PC-3 (cell line): ENCODE results near the gene PEX14. TPM values are rescaled to one million over a fixed set of nuclear protein-coding genes. Genes with fewer than 3 reads are reported as not detected.

ENCODE experiments used
- ATAC-seq: fragments of 200-7000 bp; cut with Tn5 transposase; 2 replicates; pipeline ENCODE4 v1.9.1; 2020; ENCODE audit warnings: mild to moderate bottlenecking, moderate library complexity
- BruUV-seq: library from RNA; stranded (reverse); fragments of 400-500 nt; replicated peaks from 2 replicates; lab custom pipeline; 2021; lab: Mats Ljungman, UMichigan
- CTCF ChIA-PET: fragments of 300-600 bp; sonication (Branson Sonifier 250); formaldehyde crosslinking; loops from one replicate; lab custom pipeline; 2022; ENCODE audit warnings: antibody characterized with exemption; lab: Charles Lee
- POLR2A ChIA-PET: fragments of 300-600 bp; sonication (Branson Sonifier 250); formaldehyde crosslinking; loops from one replicate; lab custom pipeline; 2022; ENCODE audit warnings: antibody characterized with exemption; ENCODE audit not compliant: unreplicated experiment; lab: Charles Lee
- DNase-seq: peaks from one replicate; pipeline ENCODE4 v3.0.0-alpha.2; 2015
- H2AFZ ChIP-seq: fragments of 300-600 bp; sonication (generic); 2 replicates; pipeline ENCODE4 v1.6.0; 2016; ENCODE audit warnings: antibody characterized with exemption, low read length
- H3F3A ChIP-seq: fragments of 300-600 bp; sonication (generic); one replicate; pipeline ENCODE4 v1.6.0; 2017; ENCODE audit warnings: antibody characterized with exemption, low read length, control low read depth, mild to moderate bottlenecking; ENCODE audit not compliant: unreplicated experiment
- H3K27ac ChIP-seq: fragments of 300-600 bp; sonication (generic); 2 replicates; pipeline ENCODE4 v1.5.1; 2016; ENCODE audit warnings: mild to moderate bottlenecking, low read length
- H3K27me3 ChIP-seq: fragments of 300-600 bp; sonication (generic); 2 replicates; pipeline ENCODE4 v1.6.1; 2016; ENCODE audit warnings: low read length, mixed read lengths
- H3K36me3 ChIP-seq: fragments of 300-600 bp; sonication (generic); 2 replicates; pipeline ENCODE4 v1.6.1; 2016; ENCODE audit warnings: low read depth, mixed run types, low read length, mixed read lengths
- H3K4me1 ChIP-seq: fragments of 300-600 bp; sonication (generic); 2 replicates; pipeline ENCODE4 v1.5.1; 2016; ENCODE audit warnings: low read length; ENCODE audit not compliant: insufficient read depth
- H3K4me2 ChIP-seq: fragments of 300-600 bp; sonication (generic); 2 replicates; pipeline ENCODE4 v1.6.0; 2016; ENCODE audit warnings: low read length
- H3K4me3 ChIP-seq: fragments of 300-600 bp; sonication (generic); 2 replicates; pipeline ENCODE4 v1.5.1; 2016; ENCODE audit warnings: mild to moderate bottlenecking, low read length, mixed read lengths
- H3K79me2 ChIP-seq: fragments of 300-600 bp; sonication (generic); 2 replicates; pipeline ENCODE4 v1.6.1; 2017; ENCODE audit warnings: low read length, mixed read lengths
- H3K9ac ChIP-seq: fragments of 300-600 bp; sonication (generic); 2 replicates; pipeline ENCODE4 v1.6.0; 2016; ENCODE audit warnings: mild to moderate bottlenecking, low read length
- H3K9me2 ChIP-seq: fragments of 300-600 bp; sonication (generic); replicated peaks from 2 replicates; pipeline ENCODE4 v1.6.1; 2016; ENCODE audit warnings: mixed run types, low read length, mixed read lengths
- H3K9me3 ChIP-seq: fragments of 300-600 bp; sonication (generic); 2 replicates; pipeline ENCODE4 v1.6.1; 2016; ENCODE audit warnings: low read length, mixed read lengths
- H4K20me1 ChIP-seq: fragments of 300-600 bp; sonication (generic); 2 replicates; pipeline ENCODE4 v1.6.1; 2016; ENCODE audit warnings: low read length, mixed read lengths
- EZH2 ChIP-seq: fragments of 300-600 bp; sonication (generic); IDR thresholded peaks from one replicate; pipeline ENCODE4 v1.6.1; 2017; ENCODE audit warnings: antibody characterized with exemption, mild to moderate bottlenecking, low read length; ENCODE audit not compliant: unreplicated experiment
- EZH2phosphoT487 ChIP-seq: fragments of 300-600 bp; sonication (generic); IDR thresholded peaks from 2 replicates; pipeline ENCODE4 v1.6.1; 2018; ENCODE audit warnings: mild to moderate bottlenecking, antibody characterized with exemption, low read length, borderline replicate concordance
- intact Hi-C: fragments of 100-400 bp; cut with micrococcal nuclease; formaldehyde crosslinking; loops from 2 replicates; pipeline ENCODE4 v1.9.0; 2023
- total RNA-seq: library from RNA; depleted of rRNA; stranded (reverse); fragments of >200 nt; gene quantifications from 2 replicates; pipeline ENCODE4 v1.2.3, GENCODE V29; 2014
- TF ChIP-seq, protein P1 (sequence below): fragments of 300-600 bp; sonication (generic); conservative IDR thresholded peaks from 2 replicates; pipeline ENCODE4 v1.5.1; 2017; ENCODE audit warnings: antibody characterized with exemption, low read depth, mild to moderate bottlenecking, low read length

The PEX14 gene
- total RNA-seq, 1 experiment from 2014 or later = 24.9 TPM

DNA sequence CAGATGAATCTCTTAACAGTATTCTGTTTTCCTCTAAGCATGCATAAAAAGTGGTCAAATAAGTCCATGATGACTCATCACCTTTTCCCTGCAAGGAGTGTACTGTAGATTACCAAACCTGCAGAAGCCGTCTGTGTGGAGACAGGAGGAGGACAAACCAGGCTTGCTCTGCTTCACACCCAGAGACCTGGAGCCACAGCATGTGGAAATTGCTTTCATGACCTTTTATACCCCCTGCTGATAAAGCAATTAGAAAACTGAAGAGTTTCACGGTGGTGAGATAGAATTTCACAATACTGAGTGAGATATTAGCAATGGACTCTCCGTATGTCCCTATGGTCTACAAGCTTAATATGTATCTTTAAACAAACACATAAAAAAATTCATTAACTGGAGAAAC, 15.6 kb upstream of the PEX14 start:
- intact Hi-C loops = no loop called here
- peaks cover 12% of the 10 kb centered on the region for H3K4me1 ChIP-seq
- no peaks in the 10 kb centered on the region for H3K9me3 ChIP-seq
- peak overlapping the region; percentile 54 for H3K27ac ChIP-seq
- DNase-seq = peak; percentile 84
- peak; percentile 98 for ATAC-seq
- no peak overlapping the region for H3K4me3 ChIP-seq
- BruUV-seq = TSS peak; percentile 14
- H3K79me2 ChIP-seq = no peaks in the 10 kb centered on the region
- ChIA-PET POLR2A (no interaction called here), CTCF (no interaction called here)
- H3K27me3 ChIP-seq = no peaks in the 10 kb centered on the region
- H4K20me1 ChIP-seq = no peaks in the 10 kb centered on the region
- no peak overlapping the region for H3K9ac ChIP-seq
- no peaks in the 10 kb centered on the region for H3F3A ChIP-seq
- H2AFZ ChIP-seq = no peak overlapping the region
- peaks cover 13% of the 10 kb centered on the region; the same call in 1 of the 2 replicates for H3K36me3 ChIP-seq
- peak overlapping the region; percentile 54 for H3K4me2 ChIP-seq
- TF ChIP-seq, protein P1, sequence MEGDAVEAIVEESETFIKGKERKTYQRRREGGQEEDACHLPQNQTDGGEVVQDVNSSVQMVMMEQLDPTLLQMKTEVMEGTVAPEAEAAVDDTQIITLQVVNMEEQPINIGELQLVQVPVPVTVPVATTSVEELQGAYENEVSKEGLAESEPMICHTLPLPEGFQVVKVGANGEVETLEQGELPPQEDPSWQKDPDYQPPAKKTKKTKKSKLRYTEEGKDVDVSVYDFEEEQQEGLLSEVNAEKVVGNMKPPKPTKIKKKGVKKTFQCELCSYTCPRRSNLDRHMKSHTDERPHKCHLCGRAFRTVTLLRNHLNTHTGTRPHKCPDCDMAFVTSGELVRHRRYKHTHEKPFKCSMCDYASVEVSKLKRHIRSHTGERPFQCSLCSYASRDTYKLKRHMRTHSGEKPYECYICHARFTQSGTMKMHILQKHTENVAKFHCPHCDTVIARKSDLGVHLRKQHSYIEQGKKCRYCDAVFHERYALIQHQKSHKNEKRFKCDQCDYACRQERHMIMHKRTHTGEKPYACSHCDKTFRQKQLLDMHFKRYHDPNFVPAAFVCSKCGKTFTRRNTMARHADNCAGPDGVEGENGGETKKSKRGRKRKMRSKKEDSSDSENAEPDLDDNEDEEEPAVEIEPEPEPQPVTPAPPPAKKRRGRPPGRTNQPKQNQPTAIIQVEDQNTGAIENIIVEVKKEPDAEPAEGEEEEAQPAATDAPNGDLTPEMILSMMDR = no peak
- TF ChIP-seq EZH2 (no peak), EZH2phosphoT487 (no peak)
- H3K9me2 ChIP-seq = no peaks in the 10 kb centered on the region

DNA sequence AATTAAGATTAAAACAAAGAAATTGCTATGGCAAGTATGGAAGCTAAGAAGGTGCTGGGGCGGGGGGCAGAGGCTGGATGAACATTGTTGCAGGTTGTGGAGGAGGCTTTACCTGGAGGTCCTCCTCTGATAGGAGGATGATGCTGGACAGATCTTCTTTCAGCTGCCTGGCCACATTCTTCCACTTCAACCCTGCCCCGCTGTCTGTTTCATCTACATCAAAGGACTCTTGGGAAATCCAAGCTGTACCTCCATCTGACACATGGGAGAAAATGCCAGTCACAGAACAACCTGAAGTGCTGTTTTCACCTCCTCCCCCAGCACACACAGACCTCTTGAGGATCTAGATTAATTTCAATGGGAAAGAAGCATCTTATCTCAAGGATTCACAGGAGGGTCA, 7.7 kb upstream of the PEX14 start:
- Histone ChIP-seq H3K4me1 (peaks cover 6% of the 10 kb centered on the region), H2AFZ (no peak overlapping the region), H3K9me3 (no peaks in the 10 kb centered on the region), H3K9ac (no peak overlapping the region), H3K4me3 (no peak overlapping the region), H4K20me1 (no peaks in the 10 kb centered on the region), H3K27ac (no peak overlapping the region), H3K4me2 (no peak overlapping the region), H3F3A (no peaks in the 10 kb centered on the region), H3K27me3 (no peaks in the 10 kb centered on the region), H3K36me3 (peaks cover 16% of the 10 kb centered on the region), H3K79me2 (peaks cover 18% of the 10 kb centered on the region), H3K9me2 (no peaks in the 10 kb centered on the region)
- BruUV-seq = no TSS peak
- POLR2A ChIA-PET = no interaction called here
- TF ChIP-seq, protein P1 = no peak
- TF ChIP-seq EZH2phosphoT487 = no peak
- TF ChIP-seq EZH2 = no peak
- ATAC-seq (no peak), DNase-seq (no peak)
- CTCF ChIA-PET = interaction anchor here (0.6 kb wide), 1 partner anchor 30 kb away, joined by 5 read pairs; no protein-coding TSS in a partner anchor
- intact Hi-C loops = no loop called here

DNA sequence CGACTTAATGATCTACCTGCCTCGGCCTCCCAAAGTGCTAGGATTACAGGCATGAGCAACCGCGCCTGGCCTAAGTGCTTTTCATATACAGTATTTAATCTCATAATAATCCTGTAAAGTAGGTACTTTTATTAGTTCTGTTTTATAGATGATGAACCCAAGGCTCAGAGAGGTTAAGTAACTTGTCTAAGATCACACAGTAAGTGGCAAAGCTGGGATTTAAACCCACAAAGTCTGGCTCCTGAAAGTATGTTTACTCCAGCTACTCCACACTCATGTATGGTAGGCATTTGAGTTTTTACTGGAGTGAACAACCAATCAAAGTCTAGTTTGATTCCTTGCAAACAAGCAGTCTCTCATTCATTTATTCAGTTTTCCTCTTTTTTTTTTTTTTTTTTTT, 4.7 kb upstream of the PEX14 start:
- TF ChIP-seq, protein P1 = no peak
- TF ChIP-seq EZH2 (no peak), EZH2phosphoT487 (no peak)
- Histone ChIP-seq H3K79me2 (peaks cover 20% of the 10 kb centered on the region), H3K27me3 (no peaks in the 10 kb centered on the region), H3K4me3 (no peak overlapping the region), H3K4me1 (peaks cover 13% of the 10 kb centered on the region), H3K27ac (no peak overlapping the region), H3K4me2 (no peak overlapping the region), H3K36me3 (peaks cover 9% of the 10 kb centered on the region), H4K20me1 (no peaks in the 10 kb centered on the region), H3K9me3 (no peaks in the 10 kb centered on the region), H3F3A (no peaks in the 10 kb centered on the region), H3K9ac (no peak overlapping the region), H2AFZ (no peak overlapping the region), H3K9me2 (no peaks in the 10 kb centered on the region)
- no TSS peak for BruUV-seq
- ATAC-seq = no peak
- POLR2A ChIA-PET = no interaction called here
- intact Hi-C loops = no loop called here
- CTCF ChIA-PET = no interaction called here
- DNase-seq = no peak
